ENCODE data around the gene LRBA.

Gene LRBA

GRCh38 chr4:150939530-150939929 lies 75.6 kb downstream of the LRBA start:
- in situ Hi-C loops (cut with MboI; ENCODE audit: low pct_unique_long_range_greater_than_20kb, low sequenced_read_pairs, unreplicated experiment) = no loop called here
- no peak for DNase-seq (ENCODE audit: low spot score)
- TF ChIP-seq CTCF (IDR thresholded peaks at IDR 0.05; ENCODE audit: extremely low read depth, insufficient read depth, missing control alignments) = no peak

GRCh38 chr4:150938873-150939499 lies 76.1 kb downstream of the LRBA start:
- in situ Hi-C loops (cut with MboI; ENCODE audit: low pct_unique_long_range_greater_than_20kb, low sequenced_read_pairs, unreplicated experiment) = no loop called here
- no peak for TF ChIP-seq CTCF (IDR thresholded peaks at IDR 0.05; ENCODE audit: extremely low read depth, insufficient read depth, missing control alignments)
- DNase-seq (ENCODE audit: low spot score) = no peak

- in situ Hi-C loops (cut with MboI; ENCODE audit: low pct_unique_long_range_greater_than_20kb, low sequenced_read_pairs, unreplicated experiment) = no loop called here
- DNase-seq (ENCODE audit: low spot score) = no peak
Observed at GRCh38 chr4:150938417-150938816, 76.7 kb downstream of the LRBA start.

GRCh38 chr4:150934022-150934421 lies 81.1 kb downstream of the LRBA start:
- DNase-seq (ENCODE audit: low spot score) = no peak
- no peak for TF ChIP-seq CTCF (IDR thresholded peaks at IDR 0.05; ENCODE audit: extremely low read depth, insufficient read depth, missing control alignments)
- in situ Hi-C loops (cut with MboI; ENCODE audit: low pct_unique_long_range_greater_than_20kb, low sequenced_read_pairs, unreplicated experiment) = no loop called here

More at GRCh38 chr4:150938417-150938816, 76.7 kb downstream of the LRBA start:
- no peak for TF ChIP-seq CTCF (IDR thresholded peaks at IDR 0.05; ENCODE audit: extremely low read depth, insufficient read depth, missing control alignments)

GRCh38 chr4:150931796-150932195 lies 83.3 kb downstream of the LRBA start:
- DNase-seq (ENCODE audit: low spot score) = no peak
- in situ Hi-C loops (cut with MboI; ENCODE audit: low pct_unique_long_range_greater_than_20kb, low sequenced_read_pairs, unreplicated experiment) = no loop called here
- TF ChIP-seq CTCF (IDR thresholded peaks at IDR 0.05; ENCODE audit: extremely low read depth, insufficient read depth, missing control alignments) = no peak

- DNase-seq (ENCODE audit: low spot score) = no peak
- TF ChIP-seq CTCF (IDR thresholded peaks at IDR 0.05; ENCODE audit: extremely low read depth, insufficient read depth, missing control alignments) = no peak
- in situ Hi-C loops (cut with MboI; ENCODE audit: low pct_unique_long_range_greater_than_20kb, low sequenced_read_pairs, unreplicated experiment) = no loop called here
Observed at GRCh38 chr4:150931005-150931404, 84.1 kb downstream of the LRBA start.

Measured in GM13977 (cell line).